Measurements from ENCODE around the gene CBX1.

- TF ChIP-seq, protein P1, sequence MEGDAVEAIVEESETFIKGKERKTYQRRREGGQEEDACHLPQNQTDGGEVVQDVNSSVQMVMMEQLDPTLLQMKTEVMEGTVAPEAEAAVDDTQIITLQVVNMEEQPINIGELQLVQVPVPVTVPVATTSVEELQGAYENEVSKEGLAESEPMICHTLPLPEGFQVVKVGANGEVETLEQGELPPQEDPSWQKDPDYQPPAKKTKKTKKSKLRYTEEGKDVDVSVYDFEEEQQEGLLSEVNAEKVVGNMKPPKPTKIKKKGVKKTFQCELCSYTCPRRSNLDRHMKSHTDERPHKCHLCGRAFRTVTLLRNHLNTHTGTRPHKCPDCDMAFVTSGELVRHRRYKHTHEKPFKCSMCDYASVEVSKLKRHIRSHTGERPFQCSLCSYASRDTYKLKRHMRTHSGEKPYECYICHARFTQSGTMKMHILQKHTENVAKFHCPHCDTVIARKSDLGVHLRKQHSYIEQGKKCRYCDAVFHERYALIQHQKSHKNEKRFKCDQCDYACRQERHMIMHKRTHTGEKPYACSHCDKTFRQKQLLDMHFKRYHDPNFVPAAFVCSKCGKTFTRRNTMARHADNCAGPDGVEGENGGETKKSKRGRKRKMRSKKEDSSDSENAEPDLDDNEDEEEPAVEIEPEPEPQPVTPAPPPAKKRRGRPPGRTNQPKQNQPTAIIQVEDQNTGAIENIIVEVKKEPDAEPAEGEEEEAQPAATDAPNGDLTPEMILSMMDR (conservative IDR thresholded peaks at IDR 0.05; ENCODE audit: low read length): no peak
- TF ChIP-seq EZH2phosphoT487 (IDR thresholded peaks at IDR 0.05; ENCODE audit: borderline replicate concordance): no peak
Measured at GRCh38 chr17:48081858-48082257, 19.4 kb downstream of the CBX1 start.
